NOMO-1 (cell line): ENCODE data around the gene FRMD5.

ENCODE experiments used
- DNase-seq, 2 experiments: peaks; one replicate each; lab custom pipeline; 2025; ENCODE audit not compliant: unreplicated experiment in 2 of 2; lab: John Stamatoyannopoulos, UW

Gene FRMD5

GRCh38 chr15:43901495-43901894 lies 293.6 kb downstream of the FRMD5 start:
- DNase-seq, result no peak

GRCh38 chr15:43900996-43901395 lies 294.1 kb downstream of the FRMD5 start:
- DNase-seq, result no peak

- no peak for DNase-seq
Observed at GRCh38 chr15:43899928-43900327, 295.1 kb downstream of the FRMD5 start.

GRCh38 chr15:43898891-43899290 lies 296.2 kb downstream of the FRMD5 start:
- DNase-seq, result no peak

- DNase-seq, result no peak
Observed at GRCh38 chr15:43896543-43896942, 298.5 kb downstream of the FRMD5 start.

GRCh38 chr15:43895586-43895985 lies 299.5 kb downstream of the FRMD5 start:
- DNase-seq, result no peak

GRCh38 chr15:43893956-43894355 lies 301.1 kb downstream of the FRMD5 start:
- DNase-seq, result no peak

GRCh38 chr15:43889042-43889441 lies 306.0 kb downstream of the FRMD5 start:
- no peak for DNase-seq

GRCh38 chr15:43887901-43888300 lies 307.2 kb downstream of the FRMD5 start:
- DNase-seq, result no peak

GRCh38 chr15:43886558-43886957 lies 308.5 kb downstream of the FRMD5 start:
- no peak for DNase-seq

GRCh38 chr15:43883571-43883970 lies 311.5 kb downstream of the FRMD5 start:
- no peak for DNase-seq

GRCh38 chr15:43881944-43882343 lies 313.1 kb downstream of the FRMD5 start:
- DNase-seq, result no peak

GRCh38 chr15:43881245-43881644 lies 313.8 kb downstream of the FRMD5 start:
- no peak for DNase-seq

GRCh38 chr15:43880406-43881194 lies 314.5 kb downstream of the FRMD5 start:
- DNase-seq, result no peak

GRCh38 chr15:43879386-43880355 lies 315.4 kb downstream of the FRMD5 start:
- DNase-seq, result no peak

- no peak for DNase-seq
Observed at GRCh38 chr15:43878446-43878845, 316.6 kb downstream of the FRMD5 start.

- DNase-seq, result no peak
Observed at GRCh38 chr15:43877371-43877770, 317.7 kb downstream of the FRMD5 start.

GRCh38 chr15:43876872-43877271 lies 318.2 kb downstream of the FRMD5 start:
- DNase-seq, result no peak

- DNase-seq, result no peak
Observed at GRCh38 chr15:43873651-43874050, 321.4 kb downstream of the FRMD5 start.

- DNase-seq, result no peak
Observed at GRCh38 chr15:43872416-43873020, 322.6 kb downstream of the FRMD5 start.

- DNase-seq, result no peak
Observed at GRCh38 chr15:43871835-43872234, 323.2 kb downstream of the FRMD5 start.
